ENCODE measurements around the gene WDR82.

Gene WDR82

GRCh38 chr3:52225452-52226228 is 52.8 kb downstream of the WDR82 start, which contains the start of gene TLR9:
TSS of gene TLR9 (minus strand) at chr3:52225645. CDS start at chr3:52225529, 116 bp downstream.
- H3K9ac ChIP-seq (ENCODE audit: low read depth, low read length, poor library complexity, severe bottlenecking): no peak within 1 kb of the TSS
- no peak within 1 kb of the TSS for H2AFZ ChIP-seq (ENCODE audit: low read length)
- no peaks in the 10 kb centered on the region for H3K27me3 ChIP-seq (ENCODE audit: insufficient read depth, low read length, poor library complexity, severe bottlenecking)
- no peaks in the 10 kb centered on the region for H3K9me2 ChIP-seq (replicated peaks; ENCODE audit: low read depth, low read length)
- H3K9me3 ChIP-seq (ENCODE audit: insufficient read depth, low read depth, low read length): no peaks in the 10 kb centered on the region
- peaks cover 35% of the 10 kb centered on the region for H3K79me2 ChIP-seq (ENCODE audit: insufficient read depth, low read length)
- no peaks in the 10 kb centered on the region for H4K20me1 ChIP-seq (ENCODE audit: insufficient read depth, low read length, poor library complexity, severe bottlenecking)
- H3K4me1 ChIP-seq (ENCODE audit: insufficient read depth, low read length, poor library complexity, severe bottlenecking): peaks cover 30% of the 10 kb centered on the region
- no peak within 1 kb of the TSS for H3K4me3 ChIP-seq (ENCODE audit: low read length, poor library complexity, severe bottlenecking)
- TF ChIP-seq EZH2phosphoT487 (IDR thresholded peaks at IDR 0.05; ENCODE audit: borderline replicate concordance) (no peak), CTCF (conservative IDR thresholded peaks at IDR 0.05; ENCODE audit: low read length) (no peak)
- no peaks in the 10 kb centered on the region for H3F3A ChIP-seq (ENCODE audit: low read depth)
- peaks cover 23% of the 10 kb centered on the region; the same call in 1 of the 2 replicates for H3K36me3 ChIP-seq (ENCODE audit: insufficient read depth, low read length)
- peak within 1 kb of the TSS; percentile 92 for H3K4me2 ChIP-seq (ENCODE audit: low read depth, low read length, poor library complexity, severe bottlenecking)

- no peaks in the 10 kb centered on the region for H3K9me2 ChIP-seq (replicated peaks; ENCODE audit: low read depth, low read length)
- no peaks in the 10 kb centered on the region for H4K20me1 ChIP-seq (ENCODE audit: insufficient read depth, low read length, poor library complexity, severe bottlenecking)
- H2AFZ ChIP-seq (ENCODE audit: low read length): no peak overlapping the region
- H3K9ac ChIP-seq (ENCODE audit: low read depth, low read length, poor library complexity, severe bottlenecking): peak overlapping the region; percentile 84
- no peaks in the 10 kb centered on the region for H3K27me3 ChIP-seq (ENCODE audit: insufficient read depth, low read length, poor library complexity, severe bottlenecking)
- peak overlapping the region; percentile 92 for H3K4me2 ChIP-seq (ENCODE audit: low read depth, low read length, poor library complexity, severe bottlenecking)
- H3F3A ChIP-seq (ENCODE audit: low read depth): no peaks in the 10 kb centered on the region
- peaks cover 36% of the 10 kb centered on the region for H3K79me2 ChIP-seq (ENCODE audit: insufficient read depth, low read length)
- H3K4me3 ChIP-seq (ENCODE audit: low read length, poor library complexity, severe bottlenecking): peak overlapping the region; percentile 80
- peaks cover 42% of the 10 kb centered on the region for H3K4me1 ChIP-seq (ENCODE audit: insufficient read depth, low read length, poor library complexity, severe bottlenecking)
- H3K36me3 ChIP-seq (ENCODE audit: insufficient read depth, low read length): peaks cover 7% of the 10 kb centered on the region; the same call in 1 of the 2 replicates
- no peaks in the 10 kb centered on the region for H3K9me3 ChIP-seq (ENCODE audit: insufficient read depth, low read depth, low read length)
- no peak for TF ChIP-seq EZH2phosphoT487 (IDR thresholded peaks at IDR 0.05; ENCODE audit: borderline replicate concordance)
- TF ChIP-seq CTCF (conservative IDR thresholded peaks at IDR 0.05; ENCODE audit: low read length): no peak
Measured at GRCh38 chr3:52223449-52224408, 54.7 kb downstream of the WDR82 start.

GRCh38 chr3:52222319-52223221 is 55.9 kb downstream of the WDR82 start:
- H3F3A ChIP-seq (ENCODE audit: low read depth): 0 out of 2 replicates have a peak, but pooled peaks cover 3% of the 10 kb centered on the region
- H3K27me3 ChIP-seq (ENCODE audit: insufficient read depth, low read length, poor library complexity, severe bottlenecking): no peaks in the 10 kb centered on the region
- peak overlapping the region; percentile 80 for H3K4me3 ChIP-seq (ENCODE audit: low read length, poor library complexity, severe bottlenecking)
- H3K9me3 ChIP-seq (ENCODE audit: insufficient read depth, low read depth, low read length): no peaks in the 10 kb centered on the region
- H4K20me1 ChIP-seq (ENCODE audit: insufficient read depth, low read length, poor library complexity, severe bottlenecking): no peaks in the 10 kb centered on the region
- peaks cover 41% of the 10 kb centered on the region for H3K79me2 ChIP-seq (ENCODE audit: insufficient read depth, low read length)
- peaks cover under 1% of the 10 kb centered on the region; the same call in 1 of the 2 replicates for H3K36me3 ChIP-seq (ENCODE audit: insufficient read depth, low read length)
- peak overlapping the region; percentile 84 for H3K9ac ChIP-seq (ENCODE audit: low read depth, low read length, poor library complexity, severe bottlenecking)
- peak overlapping the region; percentile 92 for H3K4me2 ChIP-seq (ENCODE audit: low read depth, low read length, poor library complexity, severe bottlenecking)
- H3K4me1 ChIP-seq (ENCODE audit: insufficient read depth, low read length, poor library complexity, severe bottlenecking): peaks cover 53% of the 10 kb centered on the region
- H3K9me2 ChIP-seq (replicated peaks; ENCODE audit: low read depth, low read length): no peaks in the 10 kb centered on the region
- H2AFZ ChIP-seq (ENCODE audit: low read length): peak overlapping the region; percentile 76
- TF ChIP-seq CTCF (conservative IDR thresholded peaks at IDR 0.05; ENCODE audit: low read length): no peak
- no peak for TF ChIP-seq EZH2phosphoT487 (IDR thresholded peaks at IDR 0.05; ENCODE audit: borderline replicate concordance)
